ENCODE results near the gene CASP8AP2. TPM values are rescaled to one million over a fixed set of nuclear protein-coding genes. Genes with fewer than 3 reads are reported as not detected.
"Not testable (repeated sequence)": the region's sequence is repeated elsewhere in the genome, so short reads cannot be mapped to it uniquely, and the experiment has no call there.

CASP8AP2 gene
- total RNA-seq, 1 donor from 2014 or later: 12.1 TPM

DNA sequence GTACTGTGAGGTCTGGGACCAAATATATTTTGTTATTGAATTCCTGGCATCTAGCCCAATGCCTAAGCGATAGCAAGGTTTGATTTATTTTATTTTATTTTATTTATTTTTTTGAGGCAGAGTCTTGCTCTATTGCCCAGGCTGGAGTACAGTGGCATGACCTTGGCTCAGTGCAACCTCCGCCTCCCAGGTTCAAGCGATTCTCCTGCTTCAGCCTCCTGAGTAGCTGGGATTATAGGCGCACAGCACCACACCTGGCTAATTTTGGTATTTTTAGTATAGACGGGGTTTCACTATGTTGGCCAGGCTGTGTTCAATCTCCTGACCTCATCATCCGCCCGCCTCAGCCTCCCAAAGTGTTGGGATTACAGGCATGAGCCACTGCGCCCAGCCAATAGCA is 62.9 kb downstream of the CASP8AP2 start:
- not testable (repeated sequence) for DNase-seq (ENCODE audit: low read depth); H3K27me3 Mint-ChIP-seq (ENCODE audit: low read depth, unreplicated experiment); FAIRE-seq

DNA sequence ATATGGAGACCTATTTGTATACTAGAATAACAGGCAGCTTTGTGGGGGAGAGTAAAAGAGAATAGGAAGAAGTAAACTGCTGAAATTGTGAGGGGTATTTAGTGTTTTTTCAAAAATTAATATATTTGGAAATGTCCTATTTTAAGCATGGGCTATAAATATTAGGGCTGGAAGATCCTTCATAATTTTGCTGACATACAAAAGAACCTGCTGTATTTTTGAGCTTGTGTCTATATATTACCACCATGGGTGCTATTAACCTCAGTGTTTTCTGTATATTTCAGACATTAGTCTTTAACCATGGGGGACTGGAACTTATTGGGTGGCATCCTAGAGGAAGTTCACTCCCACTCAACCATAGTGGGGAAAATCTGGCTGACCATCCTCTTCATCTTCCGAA is 64.5 kb downstream of the CASP8AP2 start, which contains the start of gene GJA10:
Gene GJA10 (plus strand): TSS at position 301 of the 400 bp plus-strand sequence. CDS start 0 bp downstream, at position 301.
- H3K9me3 ChIP-seq (ENCODE audit: insufficient read depth, low read depth, low read length): peaks cover 3% of the 10 kb centered on the region
- TF ChIP-seq, protein P1, sequence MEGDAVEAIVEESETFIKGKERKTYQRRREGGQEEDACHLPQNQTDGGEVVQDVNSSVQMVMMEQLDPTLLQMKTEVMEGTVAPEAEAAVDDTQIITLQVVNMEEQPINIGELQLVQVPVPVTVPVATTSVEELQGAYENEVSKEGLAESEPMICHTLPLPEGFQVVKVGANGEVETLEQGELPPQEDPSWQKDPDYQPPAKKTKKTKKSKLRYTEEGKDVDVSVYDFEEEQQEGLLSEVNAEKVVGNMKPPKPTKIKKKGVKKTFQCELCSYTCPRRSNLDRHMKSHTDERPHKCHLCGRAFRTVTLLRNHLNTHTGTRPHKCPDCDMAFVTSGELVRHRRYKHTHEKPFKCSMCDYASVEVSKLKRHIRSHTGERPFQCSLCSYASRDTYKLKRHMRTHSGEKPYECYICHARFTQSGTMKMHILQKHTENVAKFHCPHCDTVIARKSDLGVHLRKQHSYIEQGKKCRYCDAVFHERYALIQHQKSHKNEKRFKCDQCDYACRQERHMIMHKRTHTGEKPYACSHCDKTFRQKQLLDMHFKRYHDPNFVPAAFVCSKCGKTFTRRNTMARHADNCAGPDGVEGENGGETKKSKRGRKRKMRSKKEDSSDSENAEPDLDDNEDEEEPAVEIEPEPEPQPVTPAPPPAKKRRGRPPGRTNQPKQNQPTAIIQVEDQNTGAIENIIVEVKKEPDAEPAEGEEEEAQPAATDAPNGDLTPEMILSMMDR (IDR thresholded peaks at IDR 0.05; ENCODE audit: insufficient read depth, low read depth, low read length): no peak
- no peak for TF ChIP-seq EZH2 (IDR thresholded peaks at IDR 0.05; ENCODE audit: insufficient read depth, low read length)
- no peaks in the 10 kb centered on the region for H4K20me1 ChIP-seq (ENCODE audit: insufficient read depth, low read length)
- no peak within 1 kb of the TSS for H3K4me2 ChIP-seq (ENCODE audit: low read length)
- no peak within 1 kb of the TSS for H3K27ac ChIP-seq (ENCODE audit: low read depth, low read length)
- peaks cover 6% of the 10 kb centered on the region for H3K27me3 ChIP-seq (ENCODE audit: insufficient read depth, low read length)
- H3K27ac Mint-ChIP-seq (ENCODE audit: unreplicated experiment): no peak within 1 kb of the TSS
- no peak within 1 kb of the TSS for H2AFZ ChIP-seq (ENCODE audit: low read depth, low read length)
- H3K27me3 Mint-ChIP-seq (ENCODE audit: low read depth, unreplicated experiment): peaks cover 9% of the 10 kb centered on the region
- H3K4me1 ChIP-seq (ENCODE audit: insufficient read depth, low read length): no peaks in the 10 kb centered on the region
- FAIRE-seq (no peak), DNase-seq (ENCODE audit: low read depth) (no peak)
- H3K4me3 ChIP-seq (ENCODE audit: insufficient read depth, low read depth, low read length): no peak within 1 kb of the TSS
- no peak within 1 kb of the TSS for H3K9ac ChIP-seq (ENCODE audit: low read length)
- no peaks in the 10 kb centered on the region for H3K4me1 Mint-ChIP-seq (ENCODE audit: low read depth, unreplicated experiment)
- no peaks in the 10 kb centered on the region for H3K79me2 ChIP-seq (ENCODE audit: insufficient read depth, low read length)
- H3K4me3 Mint-ChIP-seq (ENCODE audit: unreplicated experiment): no peak within 1 kb of the TSS
- no peaks in the 10 kb centered on the region for H3K9me3 Mint-ChIP-seq (ENCODE audit: unreplicated experiment)
- H3K36me3 Mint-ChIP-seq (ENCODE audit: low read depth, unreplicated experiment): no peaks in the 10 kb centered on the region
- no peaks in the 10 kb centered on the region for H3K36me3 ChIP-seq (ENCODE audit: insufficient read depth, low read length)

More for the DNA sequence above, 62.9 kb downstream of the CASP8AP2 start:
- H4K20me1 ChIP-seq (ENCODE audit: insufficient read depth, low read length); H3K4me3 Mint-ChIP-seq (ENCODE audit: unreplicated experiment); H3K27ac ChIP-seq (ENCODE audit: low read depth, low read length); H3K4me3 ChIP-seq (ENCODE audit: insufficient read depth, low read depth, low read length); H3K36me3 Mint-ChIP-seq (ENCODE audit: low read depth, unreplicated experiment); H3K4me1 Mint-ChIP-seq (ENCODE audit: low read depth, unreplicated experiment); H3K9ac ChIP-seq (ENCODE audit: low read length); H3K4me1 ChIP-seq (ENCODE audit: insufficient read depth, low read length); H3K4me2 ChIP-seq (ENCODE audit: low read length); H3K36me3 ChIP-seq (ENCODE audit: insufficient read depth, low read length); H3K9me3 Mint-ChIP-seq (ENCODE audit: unreplicated experiment); H3K27ac Mint-ChIP-seq (ENCODE audit: unreplicated experiment); H2AFZ ChIP-seq (ENCODE audit: low read depth, low read length); H3K9me3 ChIP-seq (ENCODE audit: insufficient read depth, low read depth, low read length); H3K79me2 ChIP-seq (ENCODE audit: insufficient read depth, low read length): not testable (repeated sequence)
- H3K27me3 ChIP-seq (ENCODE audit: insufficient read depth, low read length): peaks cover 10% of the 10 kb centered on the region

DNA sequence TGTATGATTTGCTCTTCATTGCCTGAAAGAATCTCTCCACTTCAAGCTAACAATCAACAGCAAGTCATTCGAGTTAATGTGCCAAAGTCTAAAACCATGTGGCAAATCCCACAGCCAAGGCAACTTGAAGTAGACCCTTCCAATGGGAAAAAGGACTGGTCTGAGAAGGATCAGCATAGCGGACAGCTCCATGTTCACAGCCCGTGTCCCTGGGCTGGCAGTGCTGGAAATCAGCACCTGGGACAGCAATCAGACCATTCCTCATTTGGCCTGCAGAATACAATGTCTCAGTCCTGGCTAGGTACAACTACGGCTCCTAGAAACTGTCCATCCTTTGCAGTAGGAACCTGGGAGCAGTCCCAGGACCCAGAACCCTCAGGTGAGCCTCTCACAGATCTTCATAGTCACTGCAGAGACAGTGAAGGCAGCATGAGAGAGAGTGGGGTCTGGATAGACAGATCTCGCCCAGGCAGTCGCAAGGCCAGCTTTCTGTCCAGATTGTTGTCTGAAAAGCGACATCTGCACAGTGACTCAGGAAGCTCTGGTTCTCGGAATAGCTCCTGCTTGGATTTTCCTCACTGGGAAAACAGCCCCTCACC is 65.7 kb downstream of the CASP8AP2 start:
- H3K4me1 Mint-ChIP-seq (ENCODE audit: low read depth, unreplicated experiment): no peaks in the 10 kb centered on the region
- Histone ChIP-seq H3K4me3 (ENCODE audit: insufficient read depth, low read depth, low read length) (no peak overlapping the region), H3K4me2 (ENCODE audit: low read length) (no peak overlapping the region), H4K20me1 (ENCODE audit: insufficient read depth, low read length) (no peaks in the 10 kb centered on the region), H3K27me3 (ENCODE audit: insufficient read depth, low read length) (peaks cover 6% of the 10 kb centered on the region), H2AFZ (ENCODE audit: low read depth, low read length) (no peak overlapping the region), H3K36me3 (ENCODE audit: insufficient read depth, low read length) (no peaks in the 10 kb centered on the region), H3K9ac (ENCODE audit: low read length) (no peak overlapping the region), H3K4me1 (ENCODE audit: insufficient read depth, low read length) (no peaks in the 10 kb centered on the region), H3K27ac (ENCODE audit: low read depth, low read length) (no peak overlapping the region), H3K79me2 (ENCODE audit: insufficient read depth, low read length) (no peaks in the 10 kb centered on the region), H3K9me3 (ENCODE audit: insufficient read depth, low read depth, low read length) (peaks cover 3% of the 10 kb centered on the region)
- DNase-seq (ENCODE audit: low read depth) (peak; percentile 53), FAIRE-seq (no peak)
- peaks cover 10% of the 10 kb centered on the region for H3K27me3 Mint-ChIP-seq (ENCODE audit: low read depth, unreplicated experiment)
- H3K4me3 Mint-ChIP-seq (ENCODE audit: unreplicated experiment): no peak overlapping the region
- H3K36me3 Mint-ChIP-seq (ENCODE audit: low read depth, unreplicated experiment): no peaks in the 10 kb centered on the region
- no peak overlapping the region for H3K27ac Mint-ChIP-seq (ENCODE audit: unreplicated experiment)
- TF ChIP-seq, protein P1 (IDR thresholded peaks at IDR 0.05; ENCODE audit: insufficient read depth, low read depth, low read length): no peak
- TF ChIP-seq EZH2 (IDR thresholded peaks at IDR 0.05; ENCODE audit: insufficient read depth, low read length): no peak
- no peaks in the 10 kb centered on the region for H3K9me3 Mint-ChIP-seq (ENCODE audit: unreplicated experiment)

DNA sequence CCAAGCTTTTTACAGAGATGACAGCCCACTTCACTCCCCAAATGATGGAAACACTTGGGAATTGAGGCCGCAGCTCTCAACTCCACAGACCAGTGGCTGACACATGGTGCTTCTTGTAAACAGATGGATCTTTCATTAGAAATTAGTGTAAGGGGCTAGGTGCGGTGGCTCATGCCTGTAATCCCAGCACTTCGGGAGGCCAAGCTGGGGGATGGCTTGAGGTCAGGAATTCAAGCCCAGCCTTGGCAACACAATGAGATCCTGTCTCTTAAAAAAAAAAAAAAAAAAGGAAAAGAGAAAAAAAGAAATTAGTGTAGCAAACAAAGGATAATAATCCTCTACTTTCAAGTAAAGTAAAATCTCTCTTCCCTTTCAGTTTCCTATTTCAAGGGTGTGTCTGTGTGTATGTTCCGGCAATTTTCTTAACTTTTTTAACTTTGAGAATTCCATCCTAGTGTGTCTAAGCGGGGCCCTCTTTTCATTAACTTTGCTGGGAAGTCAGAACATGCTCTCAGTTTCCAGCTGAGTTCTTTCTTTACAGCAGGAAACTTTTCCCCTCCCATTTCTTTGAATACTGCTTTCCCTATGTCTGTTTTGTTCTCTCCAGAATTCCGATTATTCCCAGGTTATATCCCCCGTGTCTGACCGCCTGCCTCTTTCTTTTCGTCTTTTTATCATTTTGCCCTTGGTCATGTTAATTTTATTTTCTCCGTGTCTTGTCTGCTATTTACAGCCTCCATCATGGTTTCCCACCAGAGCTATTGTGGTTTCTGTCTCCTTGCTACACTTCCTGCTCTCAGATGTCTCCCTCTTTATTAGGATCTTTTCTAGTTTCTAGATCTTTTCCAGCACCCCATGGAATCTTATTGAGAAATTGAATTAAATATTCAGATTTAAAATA is 80.6 kb downstream of the CASP8AP2 start:
- H3K27me3 ChIP-seq (ENCODE audit: insufficient read depth, low read length); H3K27me3 Mint-ChIP-seq (ENCODE audit: low read depth, unreplicated experiment); H3K9ac ChIP-seq (ENCODE audit: low read length); H3K27ac Mint-ChIP-seq (ENCODE audit: unreplicated experiment); H2AFZ ChIP-seq (ENCODE audit: low read depth, low read length); H3K4me3 Mint-ChIP-seq (ENCODE audit: unreplicated experiment); H3K79me2 ChIP-seq (ENCODE audit: insufficient read depth, low read length); H3K4me1 Mint-ChIP-seq (ENCODE audit: low read depth, unreplicated experiment); H3K4me3 ChIP-seq (ENCODE audit: insufficient read depth, low read depth, low read length); H3K36me3 Mint-ChIP-seq (ENCODE audit: low read depth, unreplicated experiment); H3K9me3 Mint-ChIP-seq (ENCODE audit: unreplicated experiment); H3K9me3 ChIP-seq (ENCODE audit: insufficient read depth, low read depth, low read length); H3K36me3 ChIP-seq (ENCODE audit: insufficient read depth, low read length); H3K4me1 ChIP-seq (ENCODE audit: insufficient read depth, low read length); H3K27ac ChIP-seq (ENCODE audit: low read depth, low read length); H4K20me1 ChIP-seq (ENCODE audit: insufficient read depth, low read length); DNase-seq (ENCODE audit: low read depth); FAIRE-seq: not testable (repeated sequence)
- H3K4me2 ChIP-seq (ENCODE audit: low read length): peak overlapping the region; percentile 30
